ENCODE data around the gene RALGDS.

GRCh38 chr9:133116346-133117231 lies 4.5 kb downstream of the RALGDS start:
- no peak for TF ChIP-seq CTCF (conservative IDR thresholded peaks at IDR 0.05; ENCODE audit: low read depth, low read length)
- TF ChIP-seq EZH2 (IDR thresholded peaks at IDR 0.05; ENCODE audit: borderline replicate concordance, low read depth, low read length, poor library complexity, severe bottlenecking): no peak

Measured in A673 (cell line).